NK-92 (cell line): Measurements from ENCODE around the gene ZNF514.
"Not testable (repeated sequence)": the region's sequence is repeated elsewhere in the genome, so short reads cannot be mapped to it uniquely, and the experiment has no call there.

Source experiments
- DNase-seq: peaks from one replicate; lab custom pipeline; 2025; ENCODE audit not compliant: unreplicated experiment; lab: John Stamatoyannopoulos, UW

Gene ZNF514

DNA sequence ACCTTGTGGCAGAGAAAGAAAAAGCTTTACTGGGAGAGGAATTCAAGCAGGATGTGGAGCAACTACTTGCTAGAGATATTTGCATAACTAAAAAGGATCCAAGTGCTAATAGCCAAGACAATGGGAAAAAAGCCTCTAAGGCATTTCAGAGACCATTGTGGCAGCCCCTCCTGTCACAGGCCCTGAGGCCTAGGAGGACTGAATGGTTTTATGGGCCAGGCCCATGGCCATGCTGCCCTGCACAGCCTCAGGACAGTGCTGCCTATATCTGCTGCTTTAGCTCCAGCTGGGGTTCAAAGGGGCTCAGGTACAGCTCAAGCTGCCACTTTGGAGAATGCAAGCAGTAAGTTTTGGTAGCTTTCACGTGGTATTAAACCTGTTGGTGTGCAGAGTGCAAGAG, 20.9 kb downstream of the ZNF514 start:
- DNase-seq = no peak

DNA sequence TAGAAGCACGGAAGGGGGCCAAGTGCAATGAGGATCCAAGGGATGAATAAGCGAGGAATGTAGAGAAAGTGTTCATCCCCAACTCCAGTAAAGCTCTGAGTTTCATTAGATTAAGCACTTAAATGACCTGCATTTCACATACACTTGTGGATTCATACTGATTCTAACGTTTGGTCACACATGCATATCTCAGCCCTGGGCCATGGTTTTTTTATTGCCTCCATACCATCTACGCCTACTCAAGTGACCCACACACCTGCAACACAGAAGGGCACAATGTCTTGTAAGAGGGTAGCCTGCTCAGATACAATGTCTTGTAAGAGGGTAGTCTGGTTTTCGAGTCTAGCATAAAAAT, 37.5 kb downstream of the ZNF514 start:
- DNase-seq = no peak

GRCh38 chr2:95121407-95122196, 38.0 kb downstream of the ZNF514 start, which contains the start of gene MRPS5:
Gene MRPS5, minus strand, starts transcription at chr2:95121808. Its CDS starts 17 bp downstream, at chr2:95121791.
- DNase-seq = peak; percentile 4

DNA sequence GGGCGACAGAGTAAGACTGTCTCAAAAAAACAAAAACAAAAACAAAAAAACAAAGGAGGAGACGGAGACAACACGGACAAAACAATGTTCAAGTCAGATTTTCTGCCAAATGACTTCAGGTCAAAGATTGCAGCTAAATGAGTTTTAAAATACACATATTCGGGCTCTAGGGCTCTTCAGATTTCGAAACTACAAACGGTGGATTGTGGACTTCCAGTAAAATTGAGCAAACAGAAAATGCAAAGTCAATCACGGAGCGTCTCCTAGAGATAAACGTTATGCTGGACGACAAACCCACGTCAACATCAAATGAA, 38.6 kb downstream of the ZNF514 start:
- no peak for DNase-seq

GRCh38 chr2:95115418-95115817, 44.2 kb downstream of the ZNF514 start:
- DNase-seq = no peak

DNA sequence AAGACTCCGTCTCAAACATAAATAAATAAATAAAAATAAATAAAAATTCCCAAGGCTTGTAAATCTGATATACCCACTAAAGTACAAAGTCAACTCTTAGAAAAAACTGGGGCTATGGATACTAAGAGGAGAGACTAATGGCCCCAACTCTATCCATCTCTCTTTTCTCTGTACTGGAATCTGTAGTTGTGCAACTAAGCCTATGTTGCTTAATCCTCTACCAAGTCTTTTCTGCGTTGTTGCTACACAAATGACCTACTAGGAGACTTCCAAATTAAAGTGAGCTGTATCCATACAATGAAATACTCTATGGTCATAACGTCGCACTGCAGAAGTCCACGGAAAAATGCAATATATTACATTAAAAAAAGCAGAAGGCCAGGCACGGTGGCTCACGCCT, 46.2 kb downstream of the ZNF514 start:
- DNase-seq = no peak

DNA sequence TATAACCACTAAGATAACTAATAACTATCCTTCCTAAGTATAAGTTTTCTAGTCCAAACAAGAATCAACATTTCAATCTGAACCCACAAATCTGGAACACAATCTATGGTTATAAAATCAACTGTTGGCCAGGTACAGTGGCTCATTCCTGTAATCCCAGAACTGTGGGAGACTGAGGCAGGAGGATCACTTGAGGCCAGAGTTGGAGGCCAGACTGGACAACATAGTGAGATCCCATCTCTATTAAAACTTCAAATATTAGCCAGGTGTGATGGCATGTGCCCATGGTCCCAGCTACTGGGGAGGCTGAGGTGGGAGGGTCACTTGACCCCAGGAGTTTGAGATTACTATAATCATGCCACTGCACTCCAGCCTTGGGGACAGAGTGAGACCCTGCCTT, 49.3 kb downstream of the ZNF514 start:
- DNase-seq = no peak

DNA sequence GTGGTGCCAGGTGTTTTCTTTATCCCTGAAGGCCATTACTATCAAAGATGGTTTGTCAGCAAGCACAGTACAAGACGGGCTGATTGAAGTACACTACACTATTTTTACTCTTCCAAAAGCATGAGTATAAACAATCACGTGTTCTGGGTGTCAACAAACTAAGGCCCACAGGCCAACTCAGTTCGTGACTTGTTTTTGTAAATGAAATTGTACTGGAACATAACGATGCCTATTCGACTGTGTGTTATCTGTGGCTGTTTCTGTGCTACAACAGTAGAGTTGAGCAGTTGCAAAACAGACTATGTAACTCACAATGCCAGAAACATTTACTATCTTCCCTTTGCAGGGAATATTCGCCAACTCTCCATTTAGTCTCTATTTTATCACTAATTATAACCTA, 50.4 kb downstream of the ZNF514 start:
- no peak for DNase-seq

- no peak for DNase-seq
Observed at GRCh38 chr2:95106081-95106480, 53.6 kb downstream of the ZNF514 start.

DNA sequence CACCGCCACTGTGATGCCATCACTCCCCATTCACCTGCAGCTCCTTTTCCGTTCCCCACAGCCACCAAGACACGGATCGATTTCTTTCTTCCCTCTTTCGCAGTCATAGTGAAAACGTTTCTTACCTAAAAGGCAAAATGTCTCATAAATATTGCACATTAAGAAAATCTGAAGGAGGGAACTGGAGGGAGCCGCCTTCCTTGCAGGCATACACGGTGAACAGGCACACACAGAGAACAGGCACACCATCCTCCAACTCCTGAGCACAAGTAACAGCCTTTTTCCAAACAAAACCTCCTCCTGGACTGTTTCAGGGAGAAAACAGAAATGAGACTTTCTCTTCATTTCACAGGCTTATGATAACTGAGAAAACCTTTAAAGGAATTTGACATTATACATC, 55.0 kb downstream of the ZNF514 start:
- DNase-seq = no peak

DNA sequence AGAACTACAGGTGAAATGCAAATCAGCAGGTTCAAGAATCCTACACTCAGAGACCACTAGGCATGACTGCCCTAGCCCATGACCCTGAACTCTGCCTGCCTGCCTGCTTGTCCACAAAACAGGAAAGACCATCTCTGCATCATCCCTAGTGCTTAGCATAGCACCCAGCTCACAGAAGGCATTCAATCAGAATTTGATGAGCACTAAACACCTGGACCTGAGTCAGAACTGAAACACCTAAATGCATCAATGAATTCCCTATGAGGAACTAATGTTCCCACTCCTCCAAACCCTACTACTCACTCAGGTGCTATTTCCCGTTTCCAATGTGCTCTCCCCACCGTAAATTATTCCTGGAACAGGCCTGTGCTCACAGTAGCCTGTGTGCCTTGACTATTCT, 59.7 kb downstream of the ZNF514 start:
- no peak for DNase-seq

DNA sequence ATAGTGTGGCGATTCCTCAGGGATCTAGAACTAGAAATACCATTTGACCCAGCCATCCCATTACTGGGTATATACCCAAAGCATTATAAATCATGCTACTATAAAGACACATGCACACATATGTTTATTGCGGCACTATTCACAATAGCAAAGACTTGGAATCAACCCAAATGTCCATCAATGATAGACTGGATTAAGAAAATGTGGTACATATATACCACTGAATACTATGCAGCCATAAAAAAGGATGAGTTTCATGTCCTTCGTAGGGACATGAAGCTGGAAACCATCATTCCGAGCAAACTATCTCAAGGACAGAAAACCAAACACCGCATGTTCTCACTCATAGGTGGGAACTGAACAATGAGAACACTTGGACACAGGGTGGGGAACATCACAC, 61.4 kb downstream of the ZNF514 start:
- DNase-seq = not testable (repeated sequence)
